Activated CD8-positive, alpha-beta T cell treated with anti-CD3 and anti-CD28 coated beads for 36 hours (primary cell): ENCODE measurements around the gene AREL1. TPM values are rescaled to one million over a fixed set of nuclear protein-coding genes. Genes with fewer than 3 reads are reported as not detected.

Source experiments
- ATAC-seq: fragments of 200-7000 bp; cut with Tn5 transposase; one replicate; pipeline ENCODE4 v1.10.0; 2021; ENCODE audit warnings: mild to moderate bottlenecking, moderate library complexity
- CTCF ChIA-PET: fragments of 350-600 bp; sonication (Branson Sonifier 250); formaldehyde crosslinking; loops from one replicate; lab custom pipeline; 2021; ENCODE audit warnings: antibody characterized with exemption; lab: Charles Lee
- POLR2A ChIA-PET: fragments of 350-600 bp; sonication (Branson Sonifier 250); formaldehyde crosslinking; loops from one replicate; lab custom pipeline; 2021; ENCODE audit warnings: antibody characterized with exemption; lab: Charles Lee
- DNase-seq: peaks from one replicate; pipeline ENCODE4 v3.0.0-alpha.2; 2020
- H3K27ac Mint-ChIP-seq: one replicate; pipeline ENCODE4 v1.8.0; 2021; ENCODE audit warnings: mild to moderate bottlenecking, mixed read lengths
- H3K27me3 Mint-ChIP-seq: one replicate; pipeline ENCODE4 v1.8.0; 2021; ENCODE audit warnings: mixed read lengths
- H3K36me3 Mint-ChIP-seq: one replicate; pipeline ENCODE4 v1.8.0; 2021; ENCODE audit warnings: low read depth, mixed read lengths
- H3K4me1 Mint-ChIP-seq: one replicate; pipeline ENCODE4 v1.8.0; 2021; ENCODE audit warnings: low read depth, mixed read lengths
- H3K4me3 Mint-ChIP-seq: one replicate; pipeline ENCODE4 v1.8.0; 2021; ENCODE audit warnings: mild to moderate bottlenecking, moderate library complexity, mixed read lengths
- H3K9me3 Mint-ChIP-seq: one replicate; pipeline ENCODE4 v1.8.0; 2021; ENCODE audit warnings: mixed read lengths
- CTCF ChIP-seq: fragments of 200-600 bp; IDR thresholded peaks from one replicate; pipeline ENCODE4 v1.8.0; 2022; ENCODE audit warnings: antibody characterized with exemption, mild to moderate bottlenecking
- intact Hi-C: fragments of 100-400 bp; cut with micrococcal nuclease; formaldehyde crosslinking; loops from one replicate; pipeline ENCODE4 v1.10.0; 2022
- total RNA-seq, 2 experiments: library from RNA; stranded (reverse); gene quantifications; one replicate each; pipeline ENCODE4 v1.2.3, GENCODE V29; 2021

The AREL1 gene
- total RNA-seq, 2 experiments from 2014 or later = 26.4 to 28.2 TPM

GRCh38 chr14:74649167-74649566 is 63.7 kb downstream of the AREL1 start:
- H3K9me3 Mint-ChIP-seq = no peaks in the 10 kb centered on the region
- H3K27me3 Mint-ChIP-seq = no peaks in the 10 kb centered on the region
- ATAC-seq = no peak
- intact Hi-C loops = no loop called here
- no peak overlapping the region for H3K4me3 Mint-ChIP-seq
- no peak for TF ChIP-seq CTCF
- CTCF ChIA-PET = no interaction called here
- no peak for DNase-seq
- H3K27ac Mint-ChIP-seq = no peak overlapping the region
- no peaks in the 10 kb centered on the region for H3K36me3 Mint-ChIP-seq
- POLR2A ChIA-PET = no interaction called here
- H3K4me1 Mint-ChIP-seq = peaks cover 3% of the 10 kb centered on the region

- CTCF ChIA-PET = interaction anchor here (1.7 kb wide), 1 partner anchor 40 kb away, joined by 4 read pairs; no protein-coding TSS in a partner anchor
- intact Hi-C loops = no loop called here
- POLR2A ChIA-PET = no interaction called here
- TF ChIP-seq CTCF = no peak
- H3K9me3 Mint-ChIP-seq = no peaks in the 10 kb centered on the region
- H3K27ac Mint-ChIP-seq = no peak overlapping the region
- no peaks in the 10 kb centered on the region for H3K27me3 Mint-ChIP-seq
- H3K4me3 Mint-ChIP-seq = no peak overlapping the region
- peaks cover 3% of the 10 kb centered on the region for H3K4me1 Mint-ChIP-seq
- H3K36me3 Mint-ChIP-seq = no peaks in the 10 kb centered on the region
- ATAC-seq (no peak), DNase-seq (no peak)
These were observed 64.3 kb downstream of the AREL1 start for GRCh38 chr14:74648601-74649000.

GRCh38 chr14:74647678-74648461 is 65.0 kb downstream of the AREL1 start:
- ATAC-seq (no peak), DNase-seq (no peak)
- ChIA-PET POLR2A (no interaction called here), CTCF (interaction anchor here (1.7 kb wide), 1 partner anchor 39 kb away, joined by 4 read pairs; no protein-coding TSS in a partner anchor)
- TF ChIP-seq CTCF = no peak
- no peak overlapping the region for H3K4me3 Mint-ChIP-seq
- no peaks in the 10 kb centered on the region for H3K36me3 Mint-ChIP-seq
- intact Hi-C loops = no loop called here
- H3K27ac Mint-ChIP-seq = no peak overlapping the region
- no peaks in the 10 kb centered on the region for H3K27me3 Mint-ChIP-seq
- peaks cover 3% of the 10 kb centered on the region for H3K4me1 Mint-ChIP-seq
- no peaks in the 10 kb centered on the region for H3K9me3 Mint-ChIP-seq

GRCh38 chr14:74647061-74647677 is 65.7 kb downstream of the AREL1 start:
- no peak for DNase-seq
- TF ChIP-seq CTCF = no peak
- H3K4me3 Mint-ChIP-seq = no peak overlapping the region
- no peaks in the 10 kb centered on the region for H3K9me3 Mint-ChIP-seq
- no peaks in the 10 kb centered on the region for H3K36me3 Mint-ChIP-seq
- no peak for ATAC-seq
- intact Hi-C loops = no loop called here
- no peak overlapping the region for H3K27ac Mint-ChIP-seq
- H3K27me3 Mint-ChIP-seq = no peaks in the 10 kb centered on the region
- CTCF ChIA-PET = interaction anchor here (1.7 kb wide), 1 partner anchor 38 kb away, joined by 4 read pairs; no protein-coding TSS in a partner anchor
- POLR2A ChIA-PET = no interaction called here
- H3K4me1 Mint-ChIP-seq = peaks cover 3% of the 10 kb centered on the region
